Esophagus squamous epithelium (tissue), 4 donors: ENCODE results near the gene BEND3.

ENCODE experiments used
- POLR2A ChIP-seq, 4 donors: fragments of 450-650 bp; IDR thresholded peaks; one replicate each; pipeline ENCODE4 v1.6.1; 2017; ENCODE audit warnings: antibody characterized with exemption in 4 of 4, mild to moderate bottlenecking in 4 of 4, moderate library complexity in 3 of 4
- TF ChIP-seq, protein P1 (sequence below), 6 experiments: fragments of 450-650 bp in 4 of 6; fragments of 200-600 bp in 2 of 6; sonication (generic) in 2 of 6; IDR thresholded peaks; one replicate each; pipeline ENCODE4 v1.5.1; 2016 to 2019; ENCODE audit warnings: antibody characterized with exemption in 6 of 6, mild to moderate bottlenecking in 4 of 6, moderate library complexity in 4 of 6

DNA sequence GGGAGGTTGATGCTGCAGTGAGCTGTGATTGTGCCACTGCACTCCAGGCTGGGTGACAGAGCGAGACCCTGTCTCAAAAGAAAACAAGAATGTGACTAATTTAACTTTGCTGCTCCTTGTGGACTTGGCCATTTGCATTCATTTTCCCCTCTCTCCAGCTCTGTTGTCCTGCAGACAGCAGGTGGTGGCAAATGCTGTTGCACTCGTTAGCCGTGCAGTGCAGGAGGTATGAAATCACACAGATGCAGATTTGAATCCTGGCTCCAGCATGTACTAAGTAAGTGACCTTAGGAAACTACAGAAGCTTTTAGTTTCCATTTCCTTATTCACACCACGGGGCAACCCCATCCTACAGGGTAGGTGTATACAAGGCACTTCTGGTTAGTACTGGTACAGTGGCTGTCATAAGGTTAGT is 9.6 kb upstream of the BEND3 start:
- TF ChIP-seq, protein P1, sequence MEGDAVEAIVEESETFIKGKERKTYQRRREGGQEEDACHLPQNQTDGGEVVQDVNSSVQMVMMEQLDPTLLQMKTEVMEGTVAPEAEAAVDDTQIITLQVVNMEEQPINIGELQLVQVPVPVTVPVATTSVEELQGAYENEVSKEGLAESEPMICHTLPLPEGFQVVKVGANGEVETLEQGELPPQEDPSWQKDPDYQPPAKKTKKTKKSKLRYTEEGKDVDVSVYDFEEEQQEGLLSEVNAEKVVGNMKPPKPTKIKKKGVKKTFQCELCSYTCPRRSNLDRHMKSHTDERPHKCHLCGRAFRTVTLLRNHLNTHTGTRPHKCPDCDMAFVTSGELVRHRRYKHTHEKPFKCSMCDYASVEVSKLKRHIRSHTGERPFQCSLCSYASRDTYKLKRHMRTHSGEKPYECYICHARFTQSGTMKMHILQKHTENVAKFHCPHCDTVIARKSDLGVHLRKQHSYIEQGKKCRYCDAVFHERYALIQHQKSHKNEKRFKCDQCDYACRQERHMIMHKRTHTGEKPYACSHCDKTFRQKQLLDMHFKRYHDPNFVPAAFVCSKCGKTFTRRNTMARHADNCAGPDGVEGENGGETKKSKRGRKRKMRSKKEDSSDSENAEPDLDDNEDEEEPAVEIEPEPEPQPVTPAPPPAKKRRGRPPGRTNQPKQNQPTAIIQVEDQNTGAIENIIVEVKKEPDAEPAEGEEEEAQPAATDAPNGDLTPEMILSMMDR (IDR thresholded peaks at IDR 0.05): no peak
- TF ChIP-seq POLR2A (IDR thresholded peaks at IDR 0.05): no peak
